Esophagus (tissue), 2 donors: ENCODE data around the gene DUSP22. TPM values are rescaled to one million over a fixed set of nuclear protein-coding genes. Genes with fewer than 3 reads are reported as not detected.
"Not testable (repeated sequence)": the region's sequence is repeated elsewhere in the genome, so short reads cannot be mapped to it uniquely, and the experiment has no call there.

Experiments used
- H3K27ac ChIP-seq, 2 donors: one replicate each; pipeline ENCODE4 v1.5.1; 2013; ENCODE audit warnings: low read depth in 2 of 2, mild to moderate bottlenecking in 2 of 2, inconsistent platforms in 1 of 2, low read length in 1 of 2, moderate library complexity in 1 of 2
- H3K27me3 ChIP-seq, 2 donors: one replicate each; pipeline ENCODE4 v1.6.1; 2013; ENCODE audit warnings: low read length in 2 of 2, control low read depth in 1 of 2, mild to moderate bottlenecking in 1 of 2; ENCODE audit not compliant: insufficient read depth in 2 of 2, control insufficient read depth in 1 of 2
- H3K36me3 ChIP-seq, 2 donors: one replicate each; pipeline ENCODE4 v1.6.1; 2013; ENCODE audit warnings: low read length in 1 of 2; ENCODE audit not compliant: control insufficient read depth in 2 of 2, insufficient read depth in 2 of 2
- H3K4me1 ChIP-seq, 2 donors: one replicate each; pipeline ENCODE4 v1.6.1; 2013; ENCODE audit warnings: low read length in 1 of 2; ENCODE audit not compliant: control insufficient read depth in 2 of 2, insufficient read depth in 2 of 2
- H3K4me3 ChIP-seq, 2 donors: one replicate each; pipeline ENCODE4 v1.5.1; 2013; ENCODE audit warnings: low read length in 2 of 2, mild to moderate bottlenecking in 2 of 2, low read depth in 1 of 2, moderate library complexity in 1 of 2
- H3K9me3 ChIP-seq, 2 donors: one replicate each; pipeline ENCODE4 v1.6.1; 2013; ENCODE audit warnings: mild to moderate bottlenecking in 2 of 2, low read depth in 1 of 2, low read length in 1 of 2, moderate library complexity in 1 of 2; ENCODE audit not compliant: control insufficient read depth in 2 of 2, insufficient read depth in 1 of 2
- WGBS, 2 donors: extraction: QIAGEN DNeasy Blood & Tissue Kit; methylation state at CpG; one replicate each; pipeline ENCODE4 v1.1.7; 2013; 5-methylcytosine and 5-hydroxymethylcytosine counted together
- polyA plus RNA-seq, 2 donors: library from polyadenylated mRNA; stranded (reverse); fragments of 200-250 nt; gene quantifications; one replicate each; pipeline ENCODE4 v1.2.3, GENCODE V29; 2013
- donor health status: healthy with polysubstance abuse.
- donor health status: Bipolar disorder and iron deficiency.

The DUSP22 gene
- polyA plus RNA-seq, 2 donors: 37.4 to 55.3 TPM

GRCh38 chr6:370555-370954, 78.3 kb downstream of the DUSP22 start:
- WGBS, 2 donors: 73% methylated on average over 6 of the region's 6 CpGs
- no peak overlapping the region for H3K4me3 ChIP-seq
- H3K27ac ChIP-seq: no peak overlapping the region
- no peaks in the 10 kb centered on the region for H3K27me3 ChIP-seq
- no peaks in the 10 kb centered on the region for H3K36me3 ChIP-seq
- no peaks in the 10 kb centered on the region for H3K4me1 ChIP-seq
- H3K9me3 ChIP-seq: peaks cover 9 to 26% of the 10 kb centered on the region in 2 donors

DNA sequence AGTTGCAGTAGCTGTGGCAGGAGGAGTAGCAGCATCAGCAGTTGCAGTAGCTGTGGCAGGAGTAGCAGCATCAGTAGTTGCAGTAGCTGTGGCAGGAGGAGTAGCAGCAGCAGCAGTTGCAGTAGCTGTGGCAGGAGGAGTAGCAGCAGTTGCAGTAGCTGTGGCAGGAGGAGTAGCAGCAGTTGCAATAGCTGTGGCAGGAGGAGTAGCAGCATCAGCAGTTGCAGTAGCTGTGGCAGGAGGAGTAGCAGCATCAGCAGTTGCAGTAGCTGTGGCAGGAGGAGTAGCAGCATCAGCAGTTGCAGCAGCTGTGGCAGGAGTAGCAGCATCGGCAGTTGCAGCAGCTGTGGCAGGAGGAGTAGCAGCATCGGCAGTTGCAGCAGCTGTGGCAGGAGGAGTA, 79.6 kb downstream of the DUSP22 start:
- H3K36me3 ChIP-seq, H3K4me3 ChIP-seq, H3K4me1 ChIP-seq, H3K27me3 ChIP-seq, H3K27ac ChIP-seq: not testable (repeated sequence)
- 88 to 94% methylated on average over 2 of the region's 2 CpGs for WGBS, 2 donors
- peaks cover 7 to 26% of the 10 kb centered on the region in 2 donors for H3K9me3 ChIP-seq

- H3K27me3 ChIP-seq: no peaks in the 10 kb centered on the region
- H3K27ac ChIP-seq: no peak overlapping the region
- no peaks in the 10 kb centered on the region for H3K36me3 ChIP-seq
- H3K4me1 ChIP-seq: no peaks in the 10 kb centered on the region
- H3K4me3 ChIP-seq: no peak overlapping the region
- WGBS, 2 donors: 74 to 79% methylated on average over 16 of the region's 16 CpGs
- peaks cover 7 to 20% of the 10 kb centered on the region in 2 donors for H3K9me3 ChIP-seq
These were observed 80.1 kb downstream of the DUSP22 start for GRCh38 chr6:372336-372911.

DNA sequence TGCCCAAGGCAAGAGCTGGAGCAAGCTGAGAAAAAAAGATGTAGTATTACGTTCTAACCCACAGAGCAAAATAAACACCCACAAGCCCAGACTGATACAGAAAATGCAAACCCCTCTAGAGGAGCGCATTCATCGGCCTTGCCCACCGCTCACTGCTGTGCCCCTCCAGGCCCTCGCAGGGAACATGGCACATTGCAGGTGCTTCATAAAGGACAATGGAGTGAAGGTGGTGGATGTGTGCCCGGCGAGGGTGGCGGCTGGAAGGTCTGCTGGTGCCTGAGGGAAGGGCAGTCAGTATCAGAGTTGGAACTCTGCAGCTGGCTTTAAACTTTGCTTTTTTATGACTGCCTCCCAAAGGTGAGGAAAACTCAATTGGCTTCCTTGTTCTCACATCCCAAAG, 80.7 kb downstream of the DUSP22 start:
- H3K4me1 ChIP-seq: no peaks in the 10 kb centered on the region
- H3K27me3 ChIP-seq: no peaks in the 10 kb centered on the region
- H3K9me3 ChIP-seq: peaks cover 7 to 18% of the 10 kb centered on the region in 2 donors
- H3K27ac ChIP-seq: no peak overlapping the region
- no peak overlapping the region for H3K4me3 ChIP-seq
- H3K36me3 ChIP-seq: no peaks in the 10 kb centered on the region
- WGBS, 2 donors: 77 to 78% methylated on average over 8 of the region's 8 CpGs

- 71 to 75% methylated on average over 26 of the region's 26 CpGs for WGBS, 2 donors
- Histone ChIP-seq H3K4me3 (no peak overlapping the region), H3K27ac (no peak overlapping the region), H3K27me3 (no peaks in the 10 kb centered on the region), H3K9me3 (peaks cover 7 to 21% of the 10 kb centered on the region in 2 donors), H3K4me1 (peaks cover 0 to 4% of the 10 kb centered on the region in 2 donors), H3K36me3 (no peaks in the 10 kb centered on the region)
These were observed 81.8 kb downstream of the DUSP22 start for GRCh38 chr6:373773-374724.

- Histone ChIP-seq H3K27me3 (no peaks in the 10 kb centered on the region), H3K4me3 (no peak overlapping the region), H3K4me1 (peaks cover 0 to 7% of the 10 kb centered on the region in 2 donors), H3K27ac (no peak overlapping the region), H3K36me3 (no peaks in the 10 kb centered on the region), H3K9me3 (peaks cover 9 to 19% of the 10 kb centered on the region in 2 donors)
- WGBS, 2 donors: 80 to 83% methylated on average over 8 of the region's 8 CpGs
These were observed 82.7 kb downstream of the DUSP22 start for GRCh38 chr6:374956-375355.

GRCh38 chr6:376827-377640, 84.7 kb downstream of the DUSP22 start:
- no peak overlapping the region for H3K27ac ChIP-seq
- no peaks in the 10 kb centered on the region for H3K27me3 ChIP-seq
- peaks cover 10 to 20% of the 10 kb centered on the region in 2 donors for H3K9me3 ChIP-seq
- no peak overlapping the region for H3K4me3 ChIP-seq
- WGBS, 2 donors: 73 to 77% methylated on average over 10 of the region's 10 CpGs
- H3K36me3 ChIP-seq: no peaks in the 10 kb centered on the region
- peaks cover 0 to 7% of the 10 kb centered on the region in 2 donors for H3K4me1 ChIP-seq

DNA sequence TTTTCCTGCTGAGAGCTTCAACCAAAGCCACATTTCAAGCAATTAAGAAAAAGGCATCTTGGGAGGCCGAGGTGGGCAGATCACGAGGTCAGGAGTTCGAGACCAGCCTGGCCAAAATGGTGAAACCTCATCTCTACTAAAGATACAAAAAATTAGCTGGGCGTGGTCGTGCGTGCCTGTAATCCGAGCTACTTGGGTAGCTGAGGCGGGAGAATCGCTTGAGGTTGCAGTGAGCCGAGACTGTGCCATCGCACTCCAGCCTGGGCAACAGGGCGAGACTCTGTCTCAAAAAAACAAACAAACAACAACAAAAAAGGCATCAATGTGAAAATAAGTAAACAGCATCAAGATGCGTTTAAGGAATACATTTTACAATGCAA, 85.3 kb downstream of the DUSP22 start:
- not testable (repeated sequence) for H3K36me3 ChIP-seq, H3K4me1 ChIP-seq, H3K27me3 ChIP-seq, H3K4me3 ChIP-seq, H3K27ac ChIP-seq
- WGBS, 2 donors: 86 to 87% methylated on average over 13 of the region's 13 CpGs
- peaks cover 8 to 16% of the 10 kb centered on the region in 2 donors for H3K9me3 ChIP-seq

DNA sequence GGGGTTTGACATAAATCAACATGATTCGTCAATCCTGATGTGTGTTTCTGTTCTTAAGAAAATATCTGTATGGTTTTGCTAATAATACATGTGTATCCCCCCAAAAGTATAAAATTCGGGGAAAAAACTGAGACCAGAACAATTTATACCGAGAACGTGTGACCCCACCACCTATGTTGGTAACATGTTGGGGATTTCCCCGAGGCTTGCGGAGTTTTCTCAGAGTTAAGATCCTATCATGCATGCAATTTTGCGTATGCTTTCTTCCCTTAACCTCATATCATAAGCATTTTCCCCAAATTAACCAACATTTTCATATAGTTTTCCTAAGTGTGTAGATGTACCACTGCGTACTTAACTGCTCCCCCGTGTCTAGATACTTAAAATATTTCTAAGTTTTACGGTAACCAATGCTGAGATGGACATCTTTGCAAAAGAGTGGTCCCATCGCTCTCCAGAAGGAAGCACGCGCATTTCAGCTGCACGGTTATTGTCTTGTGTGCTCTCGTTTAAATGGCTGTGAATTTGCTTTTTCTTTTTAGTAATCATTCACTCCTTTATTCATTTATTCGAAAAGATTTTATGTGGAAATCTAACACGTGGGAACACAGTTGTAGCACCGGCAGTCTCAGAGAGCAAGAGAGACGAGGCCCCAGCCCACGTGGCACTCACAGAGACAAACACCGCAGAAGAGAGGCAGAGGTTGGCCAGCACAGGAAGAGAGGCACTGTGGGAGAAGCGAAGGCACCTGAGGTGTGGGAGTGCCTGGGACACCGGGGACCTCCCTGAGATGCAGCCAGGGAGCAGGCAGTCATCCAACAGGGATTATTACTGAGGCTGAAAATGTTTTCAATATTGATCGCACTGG, 86.0 kb downstream of the DUSP22 start:
- no peak overlapping the region for H3K4me3 ChIP-seq
- whole genome bisulfite sequencing, 2 donors: 81 to 84% methylated on average over 24 of the region's 24 CpGs
- peaks cover 0 to 7% of the 10 kb centered on the region in 2 donors for H3K4me1 ChIP-seq
- H3K36me3 ChIP-seq: no peaks in the 10 kb centered on the region
- H3K27ac ChIP-seq: no peak overlapping the region
- peaks cover 8 to 16% of the 10 kb centered on the region in 2 donors for H3K9me3 ChIP-seq
- H3K27me3 ChIP-seq: no peaks in the 10 kb centered on the region
